Measurements from ENCODE around the gene AFDN.

DNA sequence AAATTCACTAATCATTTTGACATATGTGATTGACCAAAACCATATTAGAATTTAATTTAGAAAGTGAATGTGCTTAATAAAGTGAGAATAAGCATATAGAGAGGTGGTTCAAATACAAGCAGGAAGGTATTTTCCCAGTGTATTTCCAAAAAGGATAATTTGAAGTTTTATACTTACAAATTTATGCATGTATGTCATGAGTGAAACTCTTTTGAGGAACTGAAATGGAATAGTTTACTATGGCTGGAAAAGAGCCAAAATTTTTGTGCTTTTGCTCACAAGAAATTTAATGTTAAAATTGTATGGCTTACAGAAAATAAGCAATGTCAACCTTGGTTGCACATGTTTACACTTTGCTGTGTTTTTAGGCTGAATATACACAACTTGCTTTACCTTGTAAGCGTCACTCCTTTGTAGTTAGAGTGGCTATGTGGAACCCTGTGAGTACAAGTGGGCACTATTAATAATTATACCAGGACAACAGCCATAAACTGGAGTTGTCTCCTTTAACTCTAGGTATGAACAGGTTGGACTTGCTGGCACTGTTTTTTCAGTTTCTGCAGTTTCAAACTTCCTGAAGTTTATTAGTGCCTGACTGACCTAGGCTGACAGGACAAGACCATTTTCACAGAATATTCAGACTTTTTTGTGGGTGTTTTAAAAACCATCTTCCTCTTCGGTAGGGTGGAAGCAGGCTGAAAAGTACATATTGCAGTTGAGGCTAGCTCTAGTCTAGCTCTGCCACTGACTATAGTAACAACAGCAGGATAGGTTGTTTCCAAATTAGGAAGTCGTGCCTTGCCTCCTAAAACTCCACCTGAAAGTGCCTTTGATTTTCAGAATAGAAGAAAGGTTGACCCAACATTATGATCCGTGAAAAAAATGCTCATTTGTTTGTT, 6.0 kb downstream of the AFDN start:
- TF ChIP-seq, protein P1, sequence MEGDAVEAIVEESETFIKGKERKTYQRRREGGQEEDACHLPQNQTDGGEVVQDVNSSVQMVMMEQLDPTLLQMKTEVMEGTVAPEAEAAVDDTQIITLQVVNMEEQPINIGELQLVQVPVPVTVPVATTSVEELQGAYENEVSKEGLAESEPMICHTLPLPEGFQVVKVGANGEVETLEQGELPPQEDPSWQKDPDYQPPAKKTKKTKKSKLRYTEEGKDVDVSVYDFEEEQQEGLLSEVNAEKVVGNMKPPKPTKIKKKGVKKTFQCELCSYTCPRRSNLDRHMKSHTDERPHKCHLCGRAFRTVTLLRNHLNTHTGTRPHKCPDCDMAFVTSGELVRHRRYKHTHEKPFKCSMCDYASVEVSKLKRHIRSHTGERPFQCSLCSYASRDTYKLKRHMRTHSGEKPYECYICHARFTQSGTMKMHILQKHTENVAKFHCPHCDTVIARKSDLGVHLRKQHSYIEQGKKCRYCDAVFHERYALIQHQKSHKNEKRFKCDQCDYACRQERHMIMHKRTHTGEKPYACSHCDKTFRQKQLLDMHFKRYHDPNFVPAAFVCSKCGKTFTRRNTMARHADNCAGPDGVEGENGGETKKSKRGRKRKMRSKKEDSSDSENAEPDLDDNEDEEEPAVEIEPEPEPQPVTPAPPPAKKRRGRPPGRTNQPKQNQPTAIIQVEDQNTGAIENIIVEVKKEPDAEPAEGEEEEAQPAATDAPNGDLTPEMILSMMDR (conservative IDR thresholded peaks at IDR 0.05; ENCODE audit: low read depth, low read length) = no peak
- TF ChIP-seq EZH2 (IDR thresholded peaks at IDR 0.05; ENCODE audit: borderline replicate concordance, low read depth, low read length, poor library complexity, severe bottlenecking) = no peak
